Measurements from ENCODE around the gene IL17RD.

DNA sequence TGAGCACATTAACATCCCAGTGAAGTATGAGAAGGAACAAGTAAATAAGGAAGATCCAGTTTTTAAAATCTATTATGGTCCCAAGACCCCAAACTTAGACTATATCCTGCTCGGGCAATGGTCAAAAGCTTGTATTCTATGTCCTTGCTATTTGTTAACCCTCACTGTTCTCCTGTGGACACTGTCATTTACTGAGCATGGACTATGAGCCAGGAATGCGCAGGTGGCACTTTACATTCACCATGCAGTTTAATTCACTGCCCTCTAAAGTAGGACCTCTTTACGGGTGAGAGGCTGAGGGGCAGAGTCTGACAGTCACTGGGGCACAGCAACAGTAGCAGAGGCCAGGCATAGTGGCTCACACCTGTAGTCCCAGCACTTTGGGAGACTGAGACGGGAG is 76.1 kb downstream of the IL17RD start:
- TF ChIP-seq EZH2 (IDR thresholded peaks at IDR 0.05; ENCODE audit: insufficient read depth, poor library complexity, severe bottlenecking): no peak
- no peak for TF ChIP-seq EZH2phosphoT487 (IDR thresholded peaks at IDR 0.05; ENCODE audit: insufficient read depth, low read depth)

Measured in GM23248 (cell line).